Fibroblast of pulmonary artery (primary cell): ENCODE data around the gene COL21A1.

Experiments used
- DNase-seq: peaks from one replicate; pipeline ENCODE4 v3.0.0-alpha.2; 2010; ENCODE audit warnings: low read depth
- H3K4me3 ChIP-seq: replicated peaks from 2 replicates; pipeline ENCODE4 v1.5.1; 2011; ENCODE audit warnings: low read depth, mild to moderate bottlenecking, control low read depth, low read length, moderate library complexity
- TF ChIP-seq, protein P1 (sequence below): IDR thresholded peaks from 2 replicates; pipeline ENCODE4 v1.5.1; 2011; ENCODE audit warnings: mild to moderate bottlenecking, control low read depth, low read length, inconsistent platforms; ENCODE audit errors: missing control alignments

COL21A1 gene

DNA sequence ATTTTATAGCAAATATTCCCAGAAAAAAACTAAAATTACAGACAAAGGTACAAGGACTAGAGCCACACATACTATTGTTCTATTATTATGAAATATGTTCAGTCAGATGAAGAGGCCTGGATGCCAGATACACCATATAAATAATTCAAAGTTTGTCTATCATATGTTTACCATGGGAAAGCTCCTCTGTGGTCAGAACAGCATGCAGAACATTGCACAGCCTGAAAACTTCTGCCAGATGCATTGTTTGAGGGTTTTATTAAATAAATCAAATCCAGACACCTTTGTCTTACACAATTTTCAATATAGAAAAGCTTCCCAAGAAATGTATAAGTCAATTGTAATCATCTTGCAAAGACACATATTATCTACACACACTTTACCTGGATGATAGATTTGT lies 35.0 kb upstream of the COL21A1 start:
- DNase-seq = peak; percentile 28
- no peak overlapping the region for H3K4me3 ChIP-seq
- TF ChIP-seq, protein P1, sequence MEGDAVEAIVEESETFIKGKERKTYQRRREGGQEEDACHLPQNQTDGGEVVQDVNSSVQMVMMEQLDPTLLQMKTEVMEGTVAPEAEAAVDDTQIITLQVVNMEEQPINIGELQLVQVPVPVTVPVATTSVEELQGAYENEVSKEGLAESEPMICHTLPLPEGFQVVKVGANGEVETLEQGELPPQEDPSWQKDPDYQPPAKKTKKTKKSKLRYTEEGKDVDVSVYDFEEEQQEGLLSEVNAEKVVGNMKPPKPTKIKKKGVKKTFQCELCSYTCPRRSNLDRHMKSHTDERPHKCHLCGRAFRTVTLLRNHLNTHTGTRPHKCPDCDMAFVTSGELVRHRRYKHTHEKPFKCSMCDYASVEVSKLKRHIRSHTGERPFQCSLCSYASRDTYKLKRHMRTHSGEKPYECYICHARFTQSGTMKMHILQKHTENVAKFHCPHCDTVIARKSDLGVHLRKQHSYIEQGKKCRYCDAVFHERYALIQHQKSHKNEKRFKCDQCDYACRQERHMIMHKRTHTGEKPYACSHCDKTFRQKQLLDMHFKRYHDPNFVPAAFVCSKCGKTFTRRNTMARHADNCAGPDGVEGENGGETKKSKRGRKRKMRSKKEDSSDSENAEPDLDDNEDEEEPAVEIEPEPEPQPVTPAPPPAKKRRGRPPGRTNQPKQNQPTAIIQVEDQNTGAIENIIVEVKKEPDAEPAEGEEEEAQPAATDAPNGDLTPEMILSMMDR = no peak

GRCh38 chr6:56280126-56280525 lies 32.7 kb upstream of the COL21A1 start:
- H3K4me3 ChIP-seq = no peak overlapping the region
- TF ChIP-seq, protein P1 = no peak
- DNase-seq = no peak

GRCh38 chr6:56279331-56280080 lies 32.1 kb upstream of the COL21A1 start:
- peak; percentile 7 for DNase-seq
- H3K4me3 ChIP-seq = no peak overlapping the region
- TF ChIP-seq, protein P1 = no peak

- TF ChIP-seq, protein P1 = no peak
- DNase-seq = no peak
- no peak overlapping the region for H3K4me3 ChIP-seq
These were observed 30.8 kb upstream of the COL21A1 start for GRCh38 chr6:56278171-56278591.

DNA sequence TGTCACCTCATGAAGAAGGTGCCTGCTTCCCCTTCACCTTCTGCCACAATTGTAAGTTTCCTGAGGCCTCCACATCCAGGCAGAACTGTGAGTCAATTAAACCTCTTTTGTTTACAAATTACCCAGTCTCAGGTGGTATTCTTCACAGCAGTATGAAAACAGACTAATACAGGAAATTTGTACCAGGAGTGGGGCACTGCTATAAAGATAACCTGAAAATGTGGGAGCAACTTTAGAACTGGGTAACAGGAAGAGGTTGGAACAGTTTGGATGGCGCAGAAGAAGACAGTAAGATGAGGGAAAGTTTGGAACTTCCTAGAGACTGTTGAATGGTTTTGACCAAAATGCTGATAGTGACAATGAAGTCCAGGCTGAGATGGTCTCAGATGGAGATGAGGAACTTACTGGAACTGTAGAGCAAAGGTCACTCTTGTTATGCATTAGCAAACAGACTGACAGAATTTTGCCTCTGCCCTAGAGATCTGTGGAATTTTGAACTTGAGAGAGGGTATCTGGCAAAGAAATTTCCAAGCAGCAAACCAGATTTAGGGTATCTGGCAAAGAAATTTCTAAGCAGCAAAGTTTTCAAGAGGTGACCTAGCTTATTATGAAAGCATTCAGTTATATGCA lies 23.5 kb upstream of the COL21A1 start:
- no peak overlapping the region for H3K4me3 ChIP-seq
- TF ChIP-seq, protein P1 = no peak
- DNase-seq = no peak

DNA sequence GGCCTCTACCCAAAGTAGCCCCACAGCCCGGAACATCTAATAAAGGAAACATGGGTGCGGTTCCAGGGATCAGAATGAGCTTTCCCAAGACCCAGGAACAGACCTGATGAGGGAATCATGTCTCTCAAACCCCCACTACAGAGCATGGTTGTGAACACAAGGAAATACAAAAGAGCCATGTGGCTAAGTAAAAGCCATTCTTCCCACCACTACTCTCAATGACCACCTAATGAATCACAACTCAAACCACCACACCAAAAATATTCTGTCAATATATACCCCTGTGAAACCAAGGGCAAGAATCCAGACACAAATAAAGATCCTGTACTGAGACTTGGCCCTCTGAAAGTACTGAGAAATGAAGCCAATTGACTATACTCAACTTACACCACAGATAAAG lies 20.9 kb upstream of the COL21A1 start:
- no peak overlapping the region for H3K4me3 ChIP-seq
- TF ChIP-seq, protein P1 = no peak
- DNase-seq = no peak
